Trophoblast cell (in vitro differentiated cells and primary cell): ENCODE results near the gene IL1RAP.
A peak's percentile ranks its signal among the peaks of the same experiment; 100 is the strongest.

Source experiments
- DNase-seq, 2 donors: peaks; one replicate each; pipeline ENCODE4 v3.0.0-alpha.2; 2016
- H2AFZ ChIP-seq: 2 replicates; pipeline ENCODE4 v1.6.1; 2013; ENCODE audit warnings: low read length, moderate library complexity, mild to moderate bottlenecking; ENCODE audit not compliant: insufficient read depth, poor library complexity
- H2AK5ac ChIP-seq: 2 replicates; pipeline ENCODE4 v1.6.1; 2013; ENCODE audit warnings: mild to moderate bottlenecking, low read length
- H2BK120ac ChIP-seq: 2 replicates; pipeline ENCODE4 v1.6.1; 2013; ENCODE audit warnings: low read length, mild to moderate bottlenecking, moderate library complexity; ENCODE audit not compliant: insufficient read depth, poor library complexity
- H2BK12ac ChIP-seq: 2 replicates; pipeline ENCODE4 v1.6.1; 2013; ENCODE audit warnings: mild to moderate bottlenecking, low read length, moderate library complexity
- H2BK5ac ChIP-seq: 2 replicates; pipeline ENCODE4 v1.6.1; 2013; ENCODE audit warnings: low read length, low read depth, moderate library complexity, mild to moderate bottlenecking; ENCODE audit not compliant: poor library complexity
- H3K14ac ChIP-seq: 2 replicates; pipeline ENCODE4 v1.6.1; 2013; ENCODE audit warnings: mild to moderate bottlenecking, low read length
- H3K18ac ChIP-seq: 2 replicates; pipeline ENCODE4 v1.6.1; 2013; ENCODE audit warnings: mild to moderate bottlenecking, low read length
- H3K23ac ChIP-seq: 2 replicates; pipeline ENCODE4 v1.6.1; 2013; ENCODE audit warnings: low read length
- H3K27ac ChIP-seq: 2 replicates; pipeline ENCODE4 v1.5.1; 2013; ENCODE audit warnings: low read depth, mild to moderate bottlenecking, inconsistent platforms, low read length, moderate library complexity
- H3K27me3 ChIP-seq: 2 replicates; pipeline ENCODE4 v1.6.1; 2013; ENCODE audit warnings: inconsistent platforms, mild to moderate bottlenecking, low read length, moderate library complexity; ENCODE audit not compliant: insufficient read depth
- H3K36me3 ChIP-seq, 2 experiments: 1 replicate in 1 of 2; 2 replicates in 1 of 2; pipeline ENCODE4 v1.6.1; 2013; ENCODE audit warnings: low read length in 2 of 2, mild to moderate bottlenecking in 2 of 2, moderate library complexity in 1 of 2; ENCODE audit not compliant: insufficient read depth in 2 of 2, control insufficient read depth in 1 of 2
- H3K4ac ChIP-seq: 2 replicates; pipeline ENCODE4 v1.6.1; 2013; ENCODE audit warnings: low read depth, mild to moderate bottlenecking, low read length, moderate library complexity
- H3K4me1 ChIP-seq, 2 experiments: 1 replicate in 1 of 2; 2 replicates in 1 of 2; pipeline ENCODE4 v1.6.1; 2013; ENCODE audit warnings: low read length in 2 of 2, mild to moderate bottlenecking in 2 of 2, moderate library complexity in 1 of 2; ENCODE audit not compliant: insufficient read depth in 2 of 2, control insufficient read depth in 1 of 2
- H3K4me2 ChIP-seq: 2 replicates; pipeline ENCODE4 v1.6.1; 2013; ENCODE audit warnings: inconsistent platforms, mild to moderate bottlenecking, low read length, moderate library complexity
- H3K4me3 ChIP-seq: 2 replicates; pipeline ENCODE4 v1.5.1; 2013; ENCODE audit warnings: mild to moderate bottlenecking, low read depth, low read length, inconsistent platforms
- H3K79me1 ChIP-seq: one replicate; pipeline ENCODE4 v1.6.1; 2013; ENCODE audit warnings: low read length
- H3K79me2 ChIP-seq: 2 replicates; pipeline ENCODE4 v1.6.1; 2013; ENCODE audit warnings: low read length, mild to moderate bottlenecking; ENCODE audit not compliant: control insufficient read depth, insufficient read depth, poor library complexity
- H3K9ac ChIP-seq: 2 replicates; pipeline ENCODE4 v1.6.1; 2013; ENCODE audit warnings: mild to moderate bottlenecking, low read length
- H3K9me3 ChIP-seq: 2 replicates; pipeline ENCODE4 v1.6.1; 2013; ENCODE audit warnings: low read depth, mild to moderate bottlenecking, control low read depth, inconsistent platforms, low read length; ENCODE audit not compliant: insufficient read depth
- H4K12ac ChIP-seq: 2 replicates; pipeline ENCODE4 v1.6.1; 2013; ENCODE audit warnings: low read depth, mild to moderate bottlenecking, low read length, moderate library complexity
- H4K8ac ChIP-seq: 2 replicates; pipeline ENCODE4 v1.6.1; 2013; ENCODE audit warnings: low read depth, mild to moderate bottlenecking, low read length, moderate library complexity
- H4K91ac ChIP-seq: one replicate; pipeline ENCODE4 v1.6.1; 2013; ENCODE audit warnings: low read depth, mild to moderate bottlenecking, low read length, moderate library complexity
- WGBS: extraction: QIAGEN DNeasy Blood & Tissue Kit; methylation state at CpG from one replicate; pipeline ENCODE4 v1.1.7; 2013; ENCODE audit warnings: missing lambda C conversion rate; ENCODE audit not compliant: insufficient read length, insufficient coverage; ENCODE audit errors: extremely low coverage; 5-methylcytosine and 5-hydroxymethylcytosine counted together

Gene IL1RAP

GRCh38 chr3:190588570-190588969, 74.7 kb downstream of the IL1RAP start:
- H3K4ac ChIP-seq = no peak overlapping the region
- no peak overlapping the region for H4K91ac ChIP-seq

GRCh38 chr3:190589326-190589725, 75.4 kb downstream of the IL1RAP start:
- no CpG with 5 or more reads among the region's 7 CpGs for WGBS

More at GRCh38 chr3:190588570-190588969, 74.7 kb downstream of the IL1RAP start:
- Histone ChIP-seq H3K23ac (no peak overlapping the region), H3K4me1 (peaks cover 2 to 9% of the 10 kb centered on the region in 2 experiments), H2AK5ac (no peak overlapping the region), H3K4me3 (no peak overlapping the region), H4K12ac (no peak overlapping the region), H3K14ac (no peak overlapping the region), H3K79me2 (no peaks in the 10 kb centered on the region), H3K9ac (no peak overlapping the region), H3K79me1 (peaks cover 6% of the 10 kb centered on the region), H2BK12ac (no peak overlapping the region), H3K27me3 (no peaks in the 10 kb centered on the region), H3K27ac (no peak overlapping the region), H3K18ac (no peak overlapping the region), H3K4me2 (no peak overlapping the region), H2BK120ac (no peak overlapping the region), H3K9me3 (no peaks in the 10 kb centered on the region), H2BK5ac (no peak overlapping the region), H2AFZ (no peak overlapping the region), H4K8ac (no peak overlapping the region), H3K36me3 (no peaks in the 10 kb centered on the region)
- WGBS = no CpG with 5 or more reads among the region's 2 CpGs
- no peak for DNase-seq

GRCh38 chr3:190591080-190591479, 77.2 kb downstream of the IL1RAP start:
- Histone ChIP-seq H3K79me2 (no peaks in the 10 kb centered on the region), H3K9me3 (no peaks in the 10 kb centered on the region), H3K27ac (no peak overlapping the region), H3K4me1 (peaks cover 2 to 5% of the 10 kb centered on the region in 2 experiments), H3K4me2 (no peak overlapping the region), H3K14ac (peak overlapping the region; percentile 33), H3K27me3 (no peaks in the 10 kb centered on the region), H3K9ac (no peak overlapping the region), H3K23ac (no peak overlapping the region), H4K8ac (no peak overlapping the region), H2BK120ac (no peak overlapping the region), H3K36me3 (no peaks in the 10 kb centered on the region), H2AFZ (no peak overlapping the region), H3K18ac (no peak overlapping the region), H3K4ac (no peak overlapping the region), H4K91ac (no peak overlapping the region), H4K12ac (no peak overlapping the region), H2AK5ac (no peak overlapping the region), H2BK5ac (no peak overlapping the region), H3K4me3 (no peak overlapping the region), H2BK12ac (peak overlapping the region; percentile 44), H3K79me1 (peaks cover 5% of the 10 kb centered on the region)
- WGBS = no CpG with 5 or more reads among the region's 6 CpGs
- peak in 1 of 2 donors; percentile 57 for DNase-seq

More at GRCh38 chr3:190589326-190589725, 75.4 kb downstream of the IL1RAP start:
- DNase-seq = no peak
- H3K79me2 ChIP-seq = no peaks in the 10 kb centered on the region
- H2BK12ac ChIP-seq = no peak overlapping the region
- no peaks in the 10 kb centered on the region for H3K36me3 ChIP-seq
- H3K27ac ChIP-seq = no peak overlapping the region
- H3K79me1 ChIP-seq = peaks cover 6% of the 10 kb centered on the region
- no peak overlapping the region for H3K4ac ChIP-seq
- no peak overlapping the region for H4K12ac ChIP-seq
- H3K4me2 ChIP-seq = no peak overlapping the region
- no peaks in the 10 kb centered on the region for H3K9me3 ChIP-seq
- H3K18ac ChIP-seq = no peak overlapping the region
- no peak overlapping the region for H2AFZ ChIP-seq
- H3K4me1 ChIP-seq = peaks cover 2 to 9% of the 10 kb centered on the region in 2 experiments
- no peak overlapping the region for H3K14ac ChIP-seq
- H3K23ac ChIP-seq = no peak overlapping the region
- no peaks in the 10 kb centered on the region for H3K27me3 ChIP-seq
- H2BK5ac ChIP-seq = no peak overlapping the region
- no peak overlapping the region for H4K91ac ChIP-seq
- no peak overlapping the region for H4K8ac ChIP-seq
- H3K4me3 ChIP-seq = no peak overlapping the region
- H2BK120ac ChIP-seq = no peak overlapping the region
- no peak overlapping the region for H3K9ac ChIP-seq
- no peak overlapping the region for H2AK5ac ChIP-seq

GRCh38 chr3:190593075-190593474, 79.2 kb downstream of the IL1RAP start:
- H3K9me3 ChIP-seq = no peaks in the 10 kb centered on the region
- no peaks in the 10 kb centered on the region for H3K79me1 ChIP-seq
- no peak overlapping the region for H2BK120ac ChIP-seq
- no peak overlapping the region for H2BK5ac ChIP-seq
- H4K12ac ChIP-seq = no peak overlapping the region
- H3K4me3 ChIP-seq = no peak overlapping the region
- peak; percentile 40 to 74 for DNase-seq
- no peak overlapping the region for H3K4ac ChIP-seq
- H2AFZ ChIP-seq = no peak overlapping the region
- no peak overlapping the region for H3K27ac ChIP-seq
- H4K91ac ChIP-seq = no peak overlapping the region
- H3K4me2 ChIP-seq = no peak overlapping the region
- no peak overlapping the region for H3K23ac ChIP-seq
- H3K79me2 ChIP-seq = no peaks in the 10 kb centered on the region
- H4K8ac ChIP-seq = no peak overlapping the region
- no peak overlapping the region for H3K18ac ChIP-seq
- no peak overlapping the region for H3K14ac ChIP-seq
- H2BK12ac ChIP-seq = no peak overlapping the region
- no peaks in the 10 kb centered on the region for H3K36me3 ChIP-seq
- no peaks in the 10 kb centered on the region for H3K4me1 ChIP-seq
- H2AK5ac ChIP-seq = no peak overlapping the region
- H3K27me3 ChIP-seq = no peaks in the 10 kb centered on the region
- H3K9ac ChIP-seq = no peak overlapping the region
- WGBS = no CpG with 5 or more reads among the region's 2 CpGs
